Measurements from ENCODE around the gene FOXA1.

Gene FOXA1

GRCh38 chr14:37595809-37596621, 966 bp upstream of the FOXA1 start:
- no peak for TF ChIP-seq SIN3A (IDR thresholded peaks at IDR 0.05; ENCODE audit: borderline replicate concordance, insufficient read depth, low read length)
- no peak for TF ChIP-seq POLR2AphosphoS5 (IDR thresholded peaks at IDR 0.05; ENCODE audit: low read depth, low read length)
- no peak for TF ChIP-seq TAF1 (IDR thresholded peaks at IDR 0.05; ENCODE audit: borderline replicate concordance, insufficient read depth, low read length)
- TF ChIP-seq REST (IDR thresholded peaks at IDR 0.05; ENCODE audit: insufficient read depth in 1 of 2, low read depth in 2 of 2, low read length in 2 of 2) = no peak
- no peak for TF ChIP-seq FOXP2 (optimal IDR thresholded peaks at IDR 0.05; ENCODE audit: borderline replicate concordance, extremely low read depth, extremely low read length, insufficient read depth)

GRCh38 chr14:37594238-37594970, 645 bp downstream of the FOXA1 start:
- TF ChIP-seq POLR2AphosphoS5 (IDR thresholded peaks at IDR 0.05; ENCODE audit: low read depth, low read length) = no peak
- no peak for TF ChIP-seq FOXP2 (optimal IDR thresholded peaks at IDR 0.05; ENCODE audit: borderline replicate concordance, extremely low read depth, extremely low read length, insufficient read depth)
- TF ChIP-seq TAF1 (IDR thresholded peaks at IDR 0.05; ENCODE audit: borderline replicate concordance, insufficient read depth, low read length) = no peak
- TF ChIP-seq REST (IDR thresholded peaks at IDR 0.05; ENCODE audit: insufficient read depth in 1 of 2, low read depth in 2 of 2, low read length in 2 of 2) = no peak
- no peak for TF ChIP-seq SIN3A (IDR thresholded peaks at IDR 0.05; ENCODE audit: borderline replicate concordance, insufficient read depth, low read length)

DNA sequence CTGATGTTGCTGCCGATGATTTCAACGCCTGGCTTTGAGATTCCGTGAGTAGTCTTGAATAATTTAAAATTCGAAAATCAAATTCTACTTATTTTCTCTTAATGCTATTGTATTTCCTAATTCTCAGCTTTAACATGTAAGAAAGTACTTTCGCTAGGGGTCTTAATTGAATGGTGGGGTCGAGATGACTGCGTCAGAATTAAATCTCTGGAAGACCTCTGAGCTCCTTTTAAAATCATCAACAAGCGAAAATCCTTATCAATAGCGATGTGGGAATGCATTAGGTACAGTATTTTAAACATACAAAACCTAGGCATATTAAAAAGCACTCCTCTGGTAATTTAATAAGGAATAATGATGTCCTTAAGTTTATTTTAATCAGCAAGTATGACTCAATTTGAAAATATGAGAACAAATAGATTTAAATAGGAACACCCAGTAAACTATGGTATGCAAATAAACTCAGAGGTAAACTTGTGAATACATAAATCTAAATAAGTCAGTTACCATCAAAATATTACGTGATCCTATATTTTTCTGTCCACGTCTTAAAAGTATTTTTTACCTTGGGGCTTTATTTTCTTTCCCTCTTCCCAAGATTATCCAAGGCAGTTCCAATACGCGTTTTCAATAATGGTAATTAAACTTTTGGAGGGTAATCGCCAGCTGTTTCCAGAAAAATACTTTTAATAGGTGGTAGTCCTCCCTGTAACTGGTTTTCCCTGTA, 1.4 kb downstream of the FOXA1 start:
- TF ChIP-seq FOXP2 (optimal IDR thresholded peaks at IDR 0.05; ENCODE audit: borderline replicate concordance, extremely low read depth, extremely low read length, insufficient read depth) = no peak
- TF ChIP-seq REST (IDR thresholded peaks at IDR 0.05; ENCODE audit: insufficient read depth in 1 of 2, low read depth in 2 of 2, low read length in 2 of 2) = no peak
- no peak for TF ChIP-seq TAF1 (IDR thresholded peaks at IDR 0.05; ENCODE audit: borderline replicate concordance, insufficient read depth, low read length)
- no peak for TF ChIP-seq POLR2AphosphoS5 (IDR thresholded peaks at IDR 0.05; ENCODE audit: low read depth, low read length)
- TF ChIP-seq SIN3A (IDR thresholded peaks at IDR 0.05; ENCODE audit: borderline replicate concordance, insufficient read depth, low read length) = no peak

DNA sequence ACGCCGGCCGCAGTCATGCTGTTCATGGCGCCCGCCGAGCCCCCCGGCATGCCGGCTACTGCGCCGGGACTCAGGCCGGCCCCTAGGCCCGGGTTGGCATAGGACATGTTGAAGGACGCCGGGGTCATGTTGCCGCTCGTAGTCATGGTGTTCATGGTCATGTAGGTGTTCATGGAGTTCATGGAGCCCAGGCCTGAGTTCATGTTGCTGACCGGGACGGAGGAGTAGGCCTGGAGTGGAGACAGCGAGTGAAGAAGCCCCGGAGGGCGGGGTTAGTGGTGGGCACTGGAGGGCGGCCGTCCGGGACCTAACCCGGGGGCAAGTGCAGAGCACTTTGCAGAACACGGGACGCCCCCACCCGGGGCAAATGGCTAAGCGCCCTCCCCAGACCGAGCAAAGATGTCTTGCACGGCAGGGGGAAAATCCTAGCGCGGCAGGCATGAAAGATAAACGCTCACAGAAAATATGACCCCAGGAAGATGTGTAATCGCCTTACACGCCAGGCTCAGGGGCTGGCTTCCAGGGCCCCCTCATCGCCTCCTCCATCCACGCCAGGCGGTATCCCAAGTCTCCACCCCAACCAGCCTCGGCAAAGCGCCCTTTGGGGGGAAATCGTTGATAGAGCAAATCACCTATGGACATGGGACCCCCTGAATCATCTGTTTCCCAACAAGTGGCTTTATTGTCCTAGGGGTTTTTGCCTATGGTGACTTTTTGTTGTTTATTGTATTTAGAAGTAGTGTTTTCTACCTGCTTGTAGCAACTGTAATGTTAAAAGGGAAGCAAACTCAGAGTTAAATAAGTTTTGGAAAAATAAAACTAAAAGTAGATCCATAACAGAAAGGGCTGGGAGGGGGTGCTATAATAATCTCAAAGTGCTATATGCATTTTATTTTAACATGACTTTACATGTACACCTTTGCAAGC, 2.3 kb downstream of the FOXA1 start:
- no peak for TF ChIP-seq FOXP2 (optimal IDR thresholded peaks at IDR 0.05; ENCODE audit: borderline replicate concordance, extremely low read depth, extremely low read length, insufficient read depth)
